Stimulated activated CD8-positive, alpha-beta memory T cell treated with anti-CD3 and anti-CD28 coated beads, Interleukin-4, amount 100 ng/mL, for 24 hours (primary cell): ENCODE data around the gene ARHGAP19.
"Not testable (repeated sequence)": the region's sequence is repeated elsewhere in the genome, so short reads cannot be mapped to it uniquely, and the experiment has no call there.

Experiments
- DNase-seq: peaks from one replicate; pipeline ENCODE4 v3.0.0-alpha.2; 2020; ENCODE audit warnings: low read depth

The ARHGAP19 gene

GRCh38 chr10:97321032-97321803 is 28.8 kb upstream of the ARHGAP19 start:
- no peak for DNase-seq

GRCh38 chr10:97320480-97321031 is 28.1 kb upstream of the ARHGAP19 start:
- DNase-seq, result peak; percentile 11

- DNase-seq, result peak; percentile 40
Observed at GRCh38 chr10:97319671-97320479, 27.4 kb upstream of the ARHGAP19 start.

- peak; percentile 84 for DNase-seq
Observed at GRCh38 chr10:97318772-97319651, 26.6 kb upstream of the ARHGAP19 start, which contains the start of gene FRAT1. Gene FRAT1, plus strand, starts transcription at chr10:97319271. Its CDS starts 183 bp downstream, at chr10:97319454.

GRCh38 chr10:97314671-97315070 is 22.2 kb upstream of the ARHGAP19 start:
- no peak for DNase-seq

- no peak for DNase-seq
Observed at GRCh38 chr10:97312897-97313296, 20.5 kb upstream of the ARHGAP19 start.

GRCh38 chr10:97311111-97311626 is 18.7 kb upstream of the ARHGAP19 start:
- DNase-seq, result no peak

- DNase-seq, result no peak
Observed at GRCh38 chr10:97307866-97308780, 15.7 kb upstream of the ARHGAP19 start.

- DNase-seq, result no peak
Observed at GRCh38 chr10:97307441-97307840, 15.0 kb upstream of the ARHGAP19 start.

- no peak for DNase-seq
Observed at GRCh38 chr10:97302088-97302791, 9.8 kb upstream of the ARHGAP19 start.

GRCh38 chr10:97300980-97301379 is 8.5 kb upstream of the ARHGAP19 start:
- no peak for DNase-seq

GRCh38 chr10:97298223-97298571 is 5.8 kb upstream of the ARHGAP19 start:
- DNase-seq, result no peak

- DNase-seq, result no peak
Observed at GRCh38 chr10:97297556-97298222, 5.3 kb upstream of the ARHGAP19 start.

GRCh38 chr10:97292862-97293198 is 393 bp upstream of the ARHGAP19 start:
- no peak for DNase-seq

- DNase-seq, result no peak
Observed at GRCh38 chr10:97291357-97292096, 910 bp downstream of the ARHGAP19 start.

GRCh38 chr10:97290576-97291356 is 1.7 kb downstream of the ARHGAP19 start:
- not testable (repeated sequence) for DNase-seq

GRCh38 chr10:97290076-97290475 is 2.4 kb downstream of the ARHGAP19 start:
- DNase-seq, result not testable (repeated sequence)

GRCh38 chr10:97280783-97281182 is 11.7 kb downstream of the ARHGAP19 start:
- DNase-seq, result no peak
